SK-N-SH (cell line): ENCODE results near the gene SBF2. TPM values are rescaled to one million over a fixed set of nuclear protein-coding genes. Genes with fewer than 3 reads are reported as not detected.

Experiments used
- CTCF ChIA-PET: fragments of 300-600, 350-600 bp; formaldehyde crosslinking; extraction: SDS; loops from one replicate; lab custom pipeline; 2021; lab: Yijun Ruan, JAX
- POLR2A ChIA-PET: fragments of 350-600 bp; sonication (Branson Sonifier 250); formaldehyde crosslinking; extraction: SDS; loops from one replicate; lab custom pipeline; 2020; ENCODE audit warnings: antibody characterized with exemption, inconsistent platforms; lab: Yijun Ruan, JAX
- DNase-seq: peaks from one replicate; pipeline ENCODE4 v3.0.0; 2012
- H2AFZ ChIP-seq: fragments of 200-600 bp; sonication (generic); 2 replicates; pipeline ENCODE4 v1.8.1; 2016; ENCODE audit warnings: antibody characterized with exemption, mild to moderate bottlenecking, low read depth
- H3F3A ChIP-seq: fragments of 200-600 bp; sonication (generic); replicated peaks from 2 replicates; pipeline ENCODE3; 2016; ENCODE audit warnings: antibody characterized with exemption, mild to moderate bottlenecking; ENCODE audit not compliant: insufficient read depth
- H3K27ac ChIP-seq, 2 experiments: fragments of 200-500 bp in 1 of 2; fragments of 200-600 bp in 1 of 2; sonication (Bioruptor generic) in 1 of 2; sonication (generic), shearing (Covaris generic) in 1 of 2; 2 replicates each; pipeline versions ENCODE4 v1.5.1 to v1.6.1; 2014 to 2016; ENCODE audit warnings: low read depth in 2 of 2, inconsistent platforms in 1 of 2, low read length in 1 of 2, mild to moderate bottlenecking in 1 of 2, mixed read lengths in 1 of 2
- H3K27me3 ChIP-seq: fragments of 200-600 bp; sonication (generic), shearing (Covaris generic); 2 replicates; pipeline ENCODE4 v1.6.1; 2016; ENCODE audit warnings: mixed run types; ENCODE audit not compliant: insufficient read depth
- H3K36me3 ChIP-seq, 2 experiments: fragments of 200-500 bp in 1 of 2; fragments of 200-600 bp in 1 of 2; sonication (Bioruptor generic) in 1 of 2; sonication (generic) in 1 of 2; replicated peaks in 1 of 2; 2 replicates each; pipeline versions ENCODE3 to v1.5.1; 2014 to 2016; ENCODE audit warnings: low read length in 1 of 2, mild to moderate bottlenecking in 1 of 2; ENCODE audit not compliant: insufficient read depth in 2 of 2, control insufficient read depth in 1 of 2
- H3K4me1 ChIP-seq, 2 experiments: fragments of 200-500 bp in 1 of 2; fragments of 200-600 bp in 1 of 2; sonication (Bioruptor generic) in 1 of 2; sonication (generic), shearing (Covaris generic) in 1 of 2; 2 replicates each; pipeline versions ENCODE4 v1.5.1 to v1.6.1; 2014 to 2016; ENCODE audit warnings: low read depth in 1 of 2, low read length in 1 of 2, mixed run types in 1 of 2; ENCODE audit not compliant: insufficient read depth in 2 of 2, control insufficient read depth in 1 of 2
- H3K4me2 ChIP-seq: fragments of 200-600 bp; sonication (generic), shearing (Covaris generic); 2 replicates; pipeline ENCODE4 v1.6.1; 2017; ENCODE audit warnings: mixed run types
- H3K4me3 ChIP-seq, 2 experiments: fragments of 200-500 bp in 1 of 2; fragments of 200-600 bp in 1 of 2; sonication (Bioruptor generic) in 1 of 2; sonication (generic), shearing (Covaris generic) in 1 of 2; 2 replicates each; pipeline versions ENCODE4 v1.5.1 to v1.8.1; 2014 to 2016; ENCODE audit warnings: low read depth in 2 of 2, inconsistent platforms in 1 of 2, low read length in 1 of 2, mild to moderate bottlenecking in 1 of 2, mixed read lengths in 1 of 2, moderate library complexity in 1 of 2
- H3K79me2 ChIP-seq: fragments of 200-600 bp; sonication (generic); 2 replicates; pipeline ENCODE4 v1.8.1; 2017; ENCODE audit warnings: mild to moderate bottlenecking; ENCODE audit not compliant: insufficient read depth
- H3K9ac ChIP-seq: fragments of 200-600 bp; sonication (generic); 2 replicates; pipeline ENCODE4 v1.6.1; 2017; ENCODE audit warnings: mixed run types
- H3K9me2 ChIP-seq: fragments of 200-600 bp; sonication (generic); 2 replicates; pipeline ENCODE4 v1.6.1; 2017; ENCODE audit warnings: mixed run types
- H3K9me3 ChIP-seq: fragments of 200-600 bp; sonication (generic); 2 replicates; pipeline ENCODE4 v1.6.1; 2017; ENCODE audit warnings: mixed run types, mild to moderate bottlenecking, moderate library complexity
- H4K20me1 ChIP-seq: fragments of 200-600 bp; sonication (generic); 2 replicates; pipeline ENCODE4 v1.6.1; 2017; ENCODE audit warnings: mild to moderate bottlenecking, mixed run types; ENCODE audit not compliant: insufficient read depth
- CHD2 ChIP-seq: fragments of 150-350 bp; IDR thresholded peaks from 2 replicates; pipeline ENCODE4 v1.6.1; 2018; ENCODE audit warnings: low read length; ENCODE audit not compliant: partially characterized antibody
- EP300 ChIP-seq, 2 experiments: IDR thresholded peaks; 2 replicates each; pipeline versions ENCODE4 v1.4.0 to v1.6.1; 2012; ENCODE audit warnings: borderline replicate concordance in 1 of 2, low read depth in 1 of 2, low read length in 1 of 2
- EZH2phosphoT487 ChIP-seq: fragments of 200-600 bp; sonication (generic); IDR thresholded peaks from 2 replicates; pipeline ENCODE4 v1.6.1; 2017; ENCODE audit warnings: low read depth, mixed run types, mild to moderate bottlenecking, antibody characterized with exemption, moderate library complexity, borderline replicate concordance
- FOXJ3 ChIP-seq: sonication (generic); formaldehyde crosslinking; IDR thresholded peaks from 2 replicates; pipeline ENCODE4 v1.5.1; 2020; ENCODE audit warnings: mild to moderate bottlenecking, missing genetic modification reagents
- IRF3 ChIP-seq: fragments of 150-350 bp; IDR thresholded peaks from 2 replicates; pipeline ENCODE4 v1.6.1; 2016; ENCODE audit warnings: mild to moderate bottlenecking, low read depth, low read length
- MEF2A ChIP-seq: IDR thresholded peaks from 2 replicates; pipeline ENCODE4 v1.4.0; 2012; ENCODE audit warnings: low read depth, borderline replicate concordance
- NFIC ChIP-seq: IDR thresholded peaks from 2 replicates; pipeline ENCODE4 v1.4.0; 2012; ENCODE audit warnings: borderline replicate concordance
- NRF1 ChIP-seq: IDR thresholded peaks from 2 replicates; pipeline ENCODE4 v1.6.1; 2012; ENCODE audit warnings: low read depth, mild to moderate bottlenecking, low read length
- POLR2AphosphoS5 ChIP-seq: IDR thresholded peaks from 2 replicates; pipeline ENCODE4 v1.6.1; 2012; ENCODE audit warnings: low read depth, low read length
- RAD21 ChIP-seq: IDR thresholded peaks from 2 replicates; pipeline ENCODE4 v1.6.1; 2012; ENCODE audit warnings: mild to moderate bottlenecking, low read length
- TCF12 ChIP-seq: IDR thresholded peaks from 2 replicates; pipeline ENCODE4 v1.4.0; 2012
- TEAD4 ChIP-seq: IDR thresholded peaks from 2 replicates; pipeline ENCODE4 v1.4.0; 2012; ENCODE audit warnings: mild to moderate bottlenecking, borderline replicate concordance; ENCODE audit not compliant: insufficient read depth
- USF2 ChIP-seq: fragments of 150-350 bp; IDR thresholded peaks from 2 replicates; pipeline ENCODE4 v1.6.1; 2017; ENCODE audit warnings: antibody characterized with exemption, low read length, low read depth, borderline replicate concordance
- WGBS: methylation state at CpG from one replicate; pipeline ENCODE4 v1.1.6; 2017; ENCODE audit warnings: low lambda C conversion rate; 5-methylcytosine and 5-hydroxymethylcytosine counted together
- polyA plus RNA-seq, 3 experiments: library from polyadenylated mRNA; depleted of rRNA; stranded (reverse); fragments of >200 nt; gene quantifications; 2 replicates each; pipeline ENCODE4 v1.2.3, GENCODE V29; 2012
- TF ChIP-seq, protein P1 (sequence below): IDR thresholded peaks from 2 replicates; pipeline ENCODE4 v1.6.1; 2012; ENCODE audit warnings: mild to moderate bottlenecking, low read depth, low read length, moderate library complexity
- TF ChIP-seq, protein P2 (sequence below): IDR thresholded peaks from 2 replicates; pipeline ENCODE4 v1.4.0; 2012; ENCODE audit warnings: low read depth, borderline replicate concordance
- TF ChIP-seq, protein P3 (sequence below): fragments of 200-600 bp; sonication (generic); IDR thresholded peaks from 2 replicates; pipeline ENCODE4 v1.6.1; 2017; ENCODE audit warnings: antibody characterized with exemption, mild to moderate bottlenecking, moderate library complexity

Gene SBF2
- polyA plus RNA-seq, 1 of the 3 experiments (the other 2 are of a cell fraction) = 23.0 TPM

GRCh38 chr11:9952511-9953196, 341.4 kb downstream of the SBF2 start:
- Histone ChIP-seq H3K9ac (no peak overlapping the region), H3K27me3 (no peaks in the 10 kb centered on the region), H3K79me2 (no peaks in the 10 kb centered on the region), H3K9me2 (no peaks in the 10 kb centered on the region), H3K9me3 (no peaks in the 10 kb centered on the region), H4K20me1 (no peaks in the 10 kb centered on the region), H3K4me3 (no peak overlapping the region), H3F3A (no peaks in the 10 kb centered on the region), H3K4me1 (no peaks in the 10 kb centered on the region), H3K4me2 (no peak overlapping the region), H3K36me3 (peaks cover 6 to 23% of the 10 kb centered on the region in 2 experiments), H3K27ac (no peak overlapping the region), H2AFZ (no peak overlapping the region)
- 98% methylated on average over 3 of the region's 3 CpGs for WGBS
- ChIA-PET POLR2A (no interaction called here), CTCF (interaction anchor here (1.0 to 1.2 kb wide), 2 partner anchors 9 to 26 kb away, joined by 3 read pairs; no protein-coding TSS in a partner anchor)
- no peak for DNase-seq
- TF ChIP-seq NFIC (no peak), TCF12 (no peak), POLR2AphosphoS5 (no peak), TEAD4 (no peak), MEF2A (no peak), EP300 (IDR thresholded peaks at IDR 0.05; ENCODE audit: borderline replicate concordance in 1 of 2, low read depth in 1 of 2, low read length in 1 of 2) (no peak), RAD21 (no peak), EZH2phosphoT487 (no peak), CHD2 (no peak), FOXJ3 (CRISPR knock-in tag) (no peak), NRF1 (no peak), USF2 (no peak), IRF3 (no peak)
- TF ChIP-seq, protein P1, sequence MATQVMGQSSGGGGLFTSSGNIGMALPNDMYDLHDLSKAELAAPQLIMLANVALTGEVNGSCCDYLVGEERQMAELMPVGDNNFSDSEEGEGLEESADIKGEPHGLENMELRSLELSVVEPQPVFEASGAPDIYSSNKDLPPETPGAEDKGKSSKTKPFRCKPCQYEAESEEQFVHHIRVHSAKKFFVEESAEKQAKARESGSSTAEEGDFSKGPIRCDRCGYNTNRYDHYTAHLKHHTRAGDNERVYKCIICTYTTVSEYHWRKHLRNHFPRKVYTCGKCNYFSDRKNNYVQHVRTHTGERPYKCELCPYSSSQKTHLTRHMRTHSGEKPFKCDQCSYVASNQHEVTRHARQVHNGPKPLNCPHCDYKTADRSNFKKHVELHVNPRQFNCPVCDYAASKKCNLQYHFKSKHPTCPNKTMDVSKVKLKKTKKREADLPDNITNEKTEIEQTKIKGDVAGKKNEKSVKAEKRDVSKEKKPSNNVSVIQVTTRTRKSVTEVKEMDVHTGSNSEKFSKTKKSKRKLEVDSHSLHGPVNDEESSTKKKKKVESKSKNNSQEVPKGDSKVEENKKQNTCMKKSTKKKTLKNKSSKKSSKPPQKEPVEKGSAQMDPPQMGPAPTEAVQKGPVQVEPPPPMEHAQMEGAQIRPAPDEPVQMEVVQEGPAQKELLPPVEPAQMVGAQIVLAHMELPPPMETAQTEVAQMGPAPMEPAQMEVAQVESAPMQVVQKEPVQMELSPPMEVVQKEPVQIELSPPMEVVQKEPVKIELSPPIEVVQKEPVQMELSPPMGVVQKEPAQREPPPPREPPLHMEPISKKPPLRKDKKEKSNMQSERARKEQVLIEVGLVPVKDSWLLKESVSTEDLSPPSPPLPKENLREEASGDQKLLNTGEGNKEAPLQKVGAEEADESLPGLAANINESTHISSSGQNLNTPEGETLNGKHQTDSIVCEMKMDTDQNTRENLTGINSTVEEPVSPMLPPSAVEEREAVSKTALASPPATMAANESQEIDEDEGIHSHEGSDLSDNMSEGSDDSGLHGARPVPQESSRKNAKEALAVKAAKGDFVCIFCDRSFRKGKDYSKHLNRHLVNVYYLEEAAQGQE = no peak
- TF ChIP-seq, protein P2, sequence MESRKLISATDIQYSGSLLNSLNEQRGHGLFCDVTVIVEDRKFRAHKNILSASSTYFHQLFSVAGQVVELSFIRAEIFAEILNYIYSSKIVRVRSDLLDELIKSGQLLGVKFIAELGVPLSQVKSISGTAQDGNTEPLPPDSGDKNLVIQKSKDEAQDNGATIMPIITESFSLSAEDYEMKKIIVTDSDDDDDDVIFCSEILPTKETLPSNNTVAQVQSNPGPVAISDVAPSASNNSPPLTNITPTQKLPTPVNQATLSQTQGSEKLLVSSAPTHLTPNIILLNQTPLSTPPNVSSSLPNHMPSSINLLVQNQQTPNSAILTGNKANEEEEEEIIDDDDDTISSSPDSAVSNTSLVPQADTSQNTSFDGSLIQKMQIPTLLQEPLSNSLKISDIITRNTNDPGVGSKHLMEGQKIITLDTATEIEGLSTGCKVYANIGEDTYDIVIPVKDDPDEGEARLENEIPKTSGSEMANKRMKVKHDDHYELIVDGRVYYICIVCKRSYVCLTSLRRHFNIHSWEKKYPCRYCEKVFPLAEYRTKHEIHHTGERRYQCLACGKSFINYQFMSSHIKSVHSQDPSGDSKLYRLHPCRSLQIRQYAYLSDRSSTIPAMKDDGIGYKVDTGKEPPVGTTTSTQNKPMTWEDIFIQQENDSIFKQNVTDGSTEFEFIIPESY = no peak
- TF ChIP-seq, protein P3, sequence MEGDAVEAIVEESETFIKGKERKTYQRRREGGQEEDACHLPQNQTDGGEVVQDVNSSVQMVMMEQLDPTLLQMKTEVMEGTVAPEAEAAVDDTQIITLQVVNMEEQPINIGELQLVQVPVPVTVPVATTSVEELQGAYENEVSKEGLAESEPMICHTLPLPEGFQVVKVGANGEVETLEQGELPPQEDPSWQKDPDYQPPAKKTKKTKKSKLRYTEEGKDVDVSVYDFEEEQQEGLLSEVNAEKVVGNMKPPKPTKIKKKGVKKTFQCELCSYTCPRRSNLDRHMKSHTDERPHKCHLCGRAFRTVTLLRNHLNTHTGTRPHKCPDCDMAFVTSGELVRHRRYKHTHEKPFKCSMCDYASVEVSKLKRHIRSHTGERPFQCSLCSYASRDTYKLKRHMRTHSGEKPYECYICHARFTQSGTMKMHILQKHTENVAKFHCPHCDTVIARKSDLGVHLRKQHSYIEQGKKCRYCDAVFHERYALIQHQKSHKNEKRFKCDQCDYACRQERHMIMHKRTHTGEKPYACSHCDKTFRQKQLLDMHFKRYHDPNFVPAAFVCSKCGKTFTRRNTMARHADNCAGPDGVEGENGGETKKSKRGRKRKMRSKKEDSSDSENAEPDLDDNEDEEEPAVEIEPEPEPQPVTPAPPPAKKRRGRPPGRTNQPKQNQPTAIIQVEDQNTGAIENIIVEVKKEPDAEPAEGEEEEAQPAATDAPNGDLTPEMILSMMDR = no peak
